ENCODE measurements around the gene STX7. TPM values are rescaled to one million over a fixed set of nuclear protein-coding genes. Genes with fewer than 3 reads are reported as not detected.

Gene STX7
- total RNA-seq, 1 donor from 2014 or later, result 52.0 TPM

DNA sequence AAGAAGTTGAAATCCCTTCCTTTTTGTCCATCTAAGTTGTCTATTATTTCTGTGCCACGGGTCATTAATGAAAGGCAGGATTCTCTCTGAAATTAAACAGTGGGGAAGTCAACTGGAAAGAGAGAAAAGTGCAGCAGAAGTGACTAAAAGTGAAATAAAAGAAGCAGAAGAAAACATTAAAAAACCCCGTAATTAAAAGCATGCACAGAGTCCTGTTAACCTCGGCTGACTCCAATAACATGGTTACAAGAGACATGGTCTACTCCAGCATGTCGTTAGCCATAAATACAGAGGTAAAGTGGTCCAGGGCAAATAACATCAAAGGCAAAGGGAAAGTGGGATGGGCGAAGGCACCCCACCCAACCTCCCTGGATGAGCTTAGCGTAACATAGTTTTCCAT, 98.6 kb downstream of the STX7 start:
- no peak for DNase-seq (ENCODE audit: low read depth in 2 of 2)

DNA sequence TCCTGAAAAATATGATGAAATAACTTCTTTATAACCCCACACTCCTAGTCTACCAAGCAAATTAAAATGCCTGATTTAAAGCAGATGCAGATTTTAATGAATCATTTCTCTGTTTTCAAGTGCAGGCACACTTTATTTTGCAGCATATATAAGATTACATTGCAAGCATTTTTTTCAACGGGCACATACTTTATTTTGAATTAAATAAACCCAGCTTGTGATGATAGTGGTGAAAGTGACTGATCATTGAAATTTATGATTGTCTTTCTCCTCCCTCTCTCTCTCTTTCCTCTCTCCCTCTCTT, 99.5 kb downstream of the STX7 start:
- no peak for DNase-seq (ENCODE audit: low read depth in 2 of 2)

GRCh38 chr6:132412656-132413498, 100.0 kb downstream of the STX7 start:
- DNase-seq (ENCODE audit: low read depth in 2 of 2), result no peak

DNA sequence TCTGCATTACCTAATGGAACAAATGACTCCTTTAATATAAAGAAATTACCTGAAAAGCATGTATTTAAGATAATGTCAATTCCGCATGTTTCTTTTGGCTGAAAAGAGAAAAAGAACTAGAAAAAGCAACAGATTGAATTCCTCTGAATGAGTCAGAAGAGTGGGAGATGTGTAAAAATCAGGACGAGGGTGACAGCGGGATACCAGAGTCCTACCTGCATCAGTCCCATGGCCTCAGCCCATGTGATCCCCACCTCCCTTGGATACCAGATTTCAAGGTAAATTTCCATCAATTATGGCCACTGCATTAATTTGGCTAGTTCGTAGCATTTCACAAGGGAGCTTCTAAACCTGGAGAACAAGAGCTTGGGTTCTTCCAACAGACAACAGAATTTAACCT, 101.6 kb downstream of the STX7 start:
- DNase-seq (ENCODE audit: low read depth in 2 of 2), result no peak

DNA sequence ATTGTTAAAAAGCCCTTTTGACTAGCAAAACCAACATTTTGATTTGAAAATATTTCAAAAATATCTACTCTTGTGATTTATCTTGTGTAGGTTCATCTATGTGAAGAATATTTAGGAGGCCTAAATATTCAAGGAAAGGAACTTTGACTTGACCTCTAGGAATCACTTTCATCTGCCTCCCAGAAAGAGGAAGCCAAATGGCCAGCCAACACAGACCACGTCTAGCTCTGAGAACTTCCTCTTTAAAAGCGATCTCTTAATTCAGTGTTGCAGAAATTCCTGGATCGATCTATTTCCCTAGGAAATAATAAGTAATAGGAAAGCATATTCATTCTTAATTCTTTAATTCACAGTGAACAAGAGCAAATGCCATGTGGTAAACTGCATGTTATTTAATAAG, 102.1 kb downstream of the STX7 start:
- DNase-seq (ENCODE audit: low read depth in 2 of 2), result no peak

DNA sequence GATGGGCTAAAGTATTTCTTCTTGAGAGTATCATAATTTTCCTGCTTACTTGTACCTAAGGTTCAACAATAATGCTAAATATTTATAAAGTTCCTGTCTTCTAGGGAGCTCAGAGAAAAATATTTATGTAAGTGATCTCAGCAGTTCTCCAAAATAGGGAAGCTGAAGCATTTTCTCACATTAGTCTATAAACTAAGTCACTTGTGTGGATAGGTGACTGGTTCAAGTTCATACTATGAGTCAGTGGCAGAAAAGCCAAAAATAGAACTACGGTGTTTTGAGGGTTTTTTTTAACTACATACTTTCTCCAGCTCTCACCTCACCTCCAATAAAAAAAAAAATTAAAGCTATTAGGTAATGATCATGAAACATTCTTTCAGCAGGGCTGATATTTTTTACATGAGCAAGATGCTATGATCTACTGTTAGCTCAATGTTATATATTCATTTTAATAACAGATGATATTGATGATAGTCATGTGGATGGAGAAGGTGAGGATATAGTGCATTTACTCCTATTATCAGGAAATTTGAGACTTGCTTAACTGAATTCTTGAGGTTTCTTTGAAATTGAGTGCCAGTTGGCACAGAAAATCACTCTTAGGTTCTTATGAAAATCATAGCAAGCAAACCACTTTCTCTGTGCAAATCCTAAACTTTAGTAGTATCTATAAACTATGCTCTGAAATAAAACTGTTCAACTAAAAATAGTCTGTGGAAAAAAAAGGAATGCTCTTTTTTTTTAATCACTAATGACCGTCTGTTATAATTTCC, 107.6 kb downstream of the STX7 start:
- DNase-seq (ENCODE audit: low read depth in 2 of 2), result no peak

GRCh38 chr6:132404736-132405135, 108.2 kb downstream of the STX7 start:
- DNase-seq (ENCODE audit: low read depth in 2 of 2), result no peak

DNA sequence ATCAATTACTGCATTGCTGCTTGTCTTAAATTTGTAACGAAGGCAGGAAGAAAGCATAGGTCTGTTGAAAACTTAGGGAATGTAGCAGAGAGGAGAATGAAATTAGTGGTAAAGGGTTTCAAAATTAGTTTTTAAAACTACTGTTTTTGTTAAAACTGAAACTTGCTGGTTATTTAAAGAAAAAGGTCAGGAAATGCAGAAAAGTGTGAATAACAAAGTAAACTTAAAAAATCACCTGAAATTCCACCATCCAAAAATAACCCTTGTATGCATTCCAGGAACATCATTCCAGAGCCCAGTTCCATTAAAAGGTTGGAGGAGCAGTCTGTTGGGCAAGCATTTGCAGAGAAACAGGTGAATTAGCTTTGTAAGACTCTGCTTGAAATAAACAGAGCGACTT, 108.6 kb downstream of the STX7 start:
- DNase-seq (ENCODE audit: low read depth in 2 of 2), result no peak

GRCh38 chr6:132401618-132402285, 111.2 kb downstream of the STX7 start:
- DNase-seq (ENCODE audit: low read depth in 2 of 2), result no peak

GRCh38 chr6:132400883-132401617, 111.9 kb downstream of the STX7 start, which contains the start of gene MOXD1:
Gene MOXD1 (minus strand): TSS chr6:132401475. CDS start chr6:132401426, 49 bp downstream.
- peak; percentile 30 to 33 for DNase-seq (ENCODE audit: low read depth in 2 of 2)

DNA sequence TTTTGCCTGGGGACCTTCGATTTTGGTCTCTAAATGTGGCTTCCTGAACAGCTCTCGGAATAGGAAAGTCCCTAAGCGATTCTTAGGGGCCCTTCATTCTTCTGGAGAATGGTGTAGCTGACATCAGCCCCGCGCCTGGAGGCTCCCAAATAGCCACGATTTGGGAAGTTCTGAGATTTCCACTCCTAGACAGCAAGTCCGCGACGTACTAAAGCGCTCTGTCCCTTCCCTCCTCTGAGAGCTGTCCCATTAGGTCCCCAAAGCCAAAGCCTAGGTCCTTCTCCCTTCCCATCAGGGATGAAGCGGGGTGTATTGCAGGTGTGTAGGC, 112.4 kb downstream of the STX7 start:
- DNase-seq (ENCODE audit: low read depth in 2 of 2), result no peak

GRCh38 chr6:132399376-132400074, 113.4 kb downstream of the STX7 start:
- DNase-seq (ENCODE audit: low read depth in 2 of 2), result no peak

Other genes starting within 250 kb of the STX7 start
- under 0.01 and 0.22 TPM in 2 replicates for gene MOXD1, start 111.6 kb downstream of the STX7 start, total RNA-seq
- gene TAAR9, start 25.2 kb upstream of the STX7 start, total RNA-seq, result not detected in 2 replicates
- gene TAAR8, start 39.6 kb upstream of the STX7 start, total RNA-seq, result not detected in 2 replicates
- not detected in 2 replicates for gene TAAR6, start 57.2 kb upstream of the STX7 start, total RNA-seq
- gene TAAR5, start 76.6 kb upstream of the STX7 start, total RNA-seq, result not detected in 2 replicates
- not detected in 2 replicates for gene TAAR2, start 111.2 kb upstream of the STX7 start, total RNA-seq
- not detected in 2 replicates for gene TAAR1, start 146.1 kb upstream of the STX7 start, total RNA-seq
- under 0.01 TPM in 1 of 2 replicates, not detected in the other for gene VNN1, start 200.9 kb upstream of the STX7 start, total RNA-seq
- not detected in 2 replicates for gene VNN2, start 244.8 kb upstream of the STX7 start, total RNA-seq